OCI-LY3 (cell line): ENCODE measurements around the gene TEX261.

Experiments used
- CTCF ChIP-seq: fragments of 200-600, 300-600 bp; sonication (generic); IDR thresholded peaks from 2 replicates; pipeline ENCODE4 v1.5.1; 2014; ENCODE audit warnings: antibody characterized with exemption, low read length, low read depth
- EZH2phosphoT487 ChIP-seq: fragments of 200-600 bp; shearing (Covaris generic); IDR thresholded peaks from 2 replicates; pipeline ENCODE4 v1.6.1; 2018; ENCODE audit warnings: antibody characterized with exemption, mixed run types, low read depth

- peak; percentile 30; the same call in 1 of the 2 replicates for TF ChIP-seq CTCF
- TF ChIP-seq EZH2phosphoT487, result no peak
Observed at GRCh38 chr2:70959851-70960832, 34.5 kb downstream of the TEX261 start.
